Forelimb muscle (tissue), 1 donor: Measurements from ENCODE around the gene MACROD1. TPM values are rescaled to one million over a fixed set of nuclear protein-coding genes. Genes with fewer than 3 reads are reported as not detected.

Experiments
- DNase-seq: peaks from one replicate; pipeline ENCODE4 v3.0.0-alpha.2; 2013; ENCODE audit warnings: low read depth
- polyA plus RNA-seq: library from polyadenylated mRNA; unstranded; fragments of 120-200 nt; gene quantifications from one replicate; pipeline ENCODE4 v1.2.1, GENCODE V29; 2013; ENCODE audit not compliant: insufficient read length

Gene MACROD1
- polyA plus RNA-seq, 1 donor: 68.0 TPM

DNA sequence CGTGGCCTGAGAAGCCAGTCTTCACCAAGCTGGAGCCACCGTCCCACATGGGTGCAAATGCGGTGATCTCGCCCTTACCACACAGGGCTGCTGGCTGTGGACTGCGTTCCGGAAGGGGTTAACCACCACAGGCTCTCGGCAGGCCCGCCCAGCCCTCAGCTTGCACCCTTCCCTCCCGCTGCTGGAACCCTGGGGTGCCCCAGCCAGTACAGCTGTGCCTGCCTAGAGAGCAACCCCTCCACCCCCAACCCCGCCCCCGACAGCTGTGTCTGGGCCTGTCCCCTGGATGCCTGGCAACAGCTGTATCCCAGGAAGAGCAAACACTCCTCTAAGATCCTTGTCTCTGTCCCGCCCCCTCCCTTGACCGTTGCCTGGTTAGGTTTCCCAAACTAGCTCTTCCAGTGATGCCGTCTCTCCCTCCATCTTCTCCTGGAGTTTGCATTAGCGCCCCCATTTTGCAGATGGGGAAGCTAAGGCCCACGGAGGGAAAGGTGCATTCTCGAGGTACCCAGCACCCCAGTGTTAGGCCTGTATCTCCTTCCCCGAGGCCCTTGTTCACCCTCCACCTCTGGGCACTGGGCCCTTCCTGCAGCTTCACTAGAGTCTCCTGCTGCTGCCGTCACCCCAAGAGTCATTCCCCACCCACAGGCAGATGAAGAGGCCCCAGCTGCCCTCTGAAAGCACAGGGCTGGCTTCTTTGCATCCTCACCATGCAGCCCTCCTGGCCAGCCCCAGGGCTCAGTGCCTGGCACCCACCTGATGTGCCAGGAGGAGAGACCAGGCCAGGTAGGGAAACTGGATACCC is 204.1 kb downstream of the MACROD1 start:
- no peak for DNase-seq

DNA sequence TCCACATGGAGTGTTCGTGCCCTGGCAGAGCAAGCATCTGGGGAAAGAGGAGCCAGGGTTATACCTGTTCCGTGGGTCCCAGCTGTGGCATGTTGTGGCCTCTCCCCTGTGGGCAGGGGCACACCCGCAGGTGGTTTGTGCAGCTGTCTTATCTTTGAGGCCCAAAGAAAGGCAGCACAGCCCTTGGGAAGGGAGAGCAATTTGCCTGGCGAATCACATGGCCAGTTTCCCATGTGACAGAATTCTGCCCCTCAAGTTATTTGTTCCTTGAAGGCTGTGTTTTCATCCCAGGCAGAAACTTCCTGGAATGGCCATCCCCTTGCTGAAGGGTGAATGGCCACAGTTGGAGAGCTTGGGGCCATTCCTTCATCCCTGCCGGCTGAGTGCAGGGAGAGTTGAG is 207.9 kb downstream of the MACROD1 start:
- no peak for DNase-seq

DNA sequence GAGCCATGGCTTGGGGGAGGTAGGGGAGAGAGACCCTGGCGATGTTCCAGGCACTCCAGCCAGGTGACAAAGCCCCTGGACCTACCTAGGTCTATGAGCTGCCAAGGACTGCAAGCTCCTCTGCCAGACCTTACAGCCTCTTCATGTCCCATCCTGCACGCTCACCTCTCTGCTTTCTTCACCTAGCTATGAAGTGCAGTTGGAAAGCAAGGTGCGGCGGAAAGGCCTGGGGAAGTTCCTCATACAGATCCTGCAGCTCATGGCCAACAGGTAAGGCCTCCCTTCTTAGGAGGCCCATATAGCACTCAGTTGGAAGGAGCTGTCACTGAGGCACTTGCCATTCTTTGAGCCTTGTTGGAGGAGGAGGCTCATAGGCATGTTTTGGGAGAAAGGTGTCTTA is 213.3 kb downstream of the MACROD1 start:
- DNase-seq: no peak

DNA sequence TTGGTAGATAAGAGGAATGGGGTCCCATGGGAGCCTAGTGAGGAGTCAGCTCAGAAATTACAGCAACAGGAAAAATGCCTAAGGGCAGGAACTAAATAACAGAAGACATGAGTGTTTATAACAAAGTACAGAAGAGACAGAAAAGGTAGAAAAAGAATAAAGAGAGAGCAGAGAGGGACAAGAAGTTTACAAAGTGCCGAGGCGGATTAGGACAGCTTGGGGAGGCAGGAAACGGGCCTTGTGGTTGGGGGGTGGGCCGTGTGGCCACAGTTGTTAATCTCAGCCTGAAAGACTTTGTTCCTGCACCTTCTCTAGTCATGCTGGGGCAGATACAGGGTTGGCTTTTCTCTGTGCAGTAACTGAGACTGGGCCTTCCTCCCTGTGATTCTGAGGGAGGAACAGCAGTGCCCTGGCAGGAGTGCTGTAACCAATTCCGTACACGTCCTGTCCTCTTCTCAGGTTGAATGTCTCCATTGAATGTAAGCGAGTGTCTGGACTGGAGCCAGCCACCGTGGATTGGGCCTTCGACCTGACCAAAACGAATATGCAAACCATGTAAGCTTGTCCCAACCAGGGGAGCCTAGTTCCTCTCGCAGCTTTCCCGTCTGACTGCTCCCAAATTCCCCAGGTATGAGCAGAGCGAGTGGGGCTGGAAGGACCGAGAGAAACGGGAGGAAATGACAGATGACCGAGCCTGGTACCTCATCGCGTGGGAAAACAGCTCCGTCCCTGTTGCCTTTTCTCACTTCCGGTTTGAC is 214.0 kb downstream of the MACROD1 start:
- DNase-seq: no peak

Other genes with a start within 250 kb of the MACROD1 start
- 11.5 TPM for gene RCOR2, start 248.9 kb downstream of the MACROD1 start, polyA plus RNA-seq
- 17.5 TPM for gene NAA40, start 227.1 kb downstream of the MACROD1 start, polyA plus RNA-seq
- 239 TPM for gene COX8A, start 191.5 kb downstream of the MACROD1 start, polyA plus RNA-seq
- 45.5 TPM for gene OTUB1, start 179.7 kb downstream of the MACROD1 start, polyA plus RNA-seq
- gene FLRT1, start 130.2 kb downstream of the MACROD1 start, polyA plus RNA-seq: 2.9 TPM
- 137 TPM for gene STIP1, start 20.1 kb upstream of the MACROD1 start, polyA plus RNA-seq
- 7.4 TPM for gene FERMT3, start 40.6 kb upstream of the MACROD1 start, polyA plus RNA-seq
- 69.1 TPM for gene TRPT1, start 60.1 kb upstream of the MACROD1 start, polyA plus RNA-seq
- gene NUDT22, start 60.2 kb upstream of the MACROD1 start, polyA plus RNA-seq: 19.8 TPM
- gene DNAJC4, start 64.4 kb upstream of the MACROD1 start, polyA plus RNA-seq: 65.1 TPM
- 94.3 TPM for gene VEGFB, start 68.5 kb upstream of the MACROD1 start, polyA plus RNA-seq
- gene FKBP2, start 75.0 kb upstream of the MACROD1 start, polyA plus RNA-seq: 43.2 TPM
- gene PPP1R14B, start 80.8 kb upstream of the MACROD1 start, polyA plus RNA-seq: 192 TPM
- 9.7 TPM for gene PLCB3, start 85.4 kb upstream of the MACROD1 start, polyA plus RNA-seq
- gene BAD, start 118.6 kb upstream of the MACROD1 start, polyA plus RNA-seq: 27.5 TPM
- 22.0 TPM for gene GPR137, start 119.7 kb upstream of the MACROD1 start, polyA plus RNA-seq
- gene KCNK4, start 125.2 kb upstream of the MACROD1 start, polyA plus RNA-seq: not detected
- gene CATSPERZ, start 134.2 kb upstream of the MACROD1 start, polyA plus RNA-seq: not detected
- gene ESRRA, start 139.4 kb upstream of the MACROD1 start, polyA plus RNA-seq: 35.5 TPM
- 154 TPM for gene TRMT112, start 151.4 kb upstream of the MACROD1 start, polyA plus RNA-seq
- 133 TPM for gene PRDX5, start 152.0 kb upstream of the MACROD1 start, polyA plus RNA-seq
- gene CCDC88B, start 174.1 kb upstream of the MACROD1 start, polyA plus RNA-seq: 3.9 TPM
- 12.3 TPM for gene RPS6KA4, start 193.0 kb upstream of the MACROD1 start, polyA plus RNA-seq